GM18951 (cell line): ENCODE results near the gene IZUMO3.
"Not testable (repeated sequence)": the region's sequence is repeated elsewhere in the genome, so short reads cannot be mapped to it uniquely, and the experiment has no call there.

ENCODE experiments used
- POLR2A ChIP-seq: IDR thresholded peaks from 4 replicates; pipeline ENCODE4 v1.6.1; 2011; ENCODE audit warnings: mild to moderate bottlenecking; ENCODE audit not compliant: insufficient read length, insufficient read depth; ENCODE audit errors: extremely low read depth
- in situ Hi-C: fragments of 300-500 bp; cut with MboI; formaldehyde crosslinking; loops from one replicate; pipeline ENCODE4 v1.12.0; 2022; ENCODE audit warnings: low sequenced_read_pairs, mixed read lengths, inconsistent platforms; ENCODE audit not compliant: unreplicated experiment

Gene IZUMO3

GRCh38 chr9:24545847-24546522 is at the start of gene IZUMO3:
TSS of gene IZUMO3 (minus strand) at chr9:24545897. CDS start at chr9:24545649, 248 bp downstream.
- in situ Hi-C loops, result no loop called here
- TF ChIP-seq POLR2A, result no peak

GRCh38 chr9:24594234-24594850 is 48.6 kb upstream of the IZUMO3 start:
- in situ Hi-C loops, result no loop called here
- no peak for TF ChIP-seq POLR2A

- in situ Hi-C loops, result no loop called here
- TF ChIP-seq POLR2A, result no peak
Measured at GRCh38 chr9:24590432-24590831, 44.7 kb upstream of the IZUMO3 start.

GRCh38 chr9:24587883-24588282 is 42.2 kb upstream of the IZUMO3 start:
- TF ChIP-seq POLR2A, result no peak
- in situ Hi-C loops, result no loop called here

- in situ Hi-C loops, result no loop called here
- TF ChIP-seq POLR2A, result no peak
Measured at GRCh38 chr9:24582146-24583126, 36.7 kb upstream of the IZUMO3 start.

- in situ Hi-C loops, result not testable (repeated sequence)
Measured at GRCh38 chr9:24580005-24580404, 34.3 kb upstream of the IZUMO3 start.

DNA sequence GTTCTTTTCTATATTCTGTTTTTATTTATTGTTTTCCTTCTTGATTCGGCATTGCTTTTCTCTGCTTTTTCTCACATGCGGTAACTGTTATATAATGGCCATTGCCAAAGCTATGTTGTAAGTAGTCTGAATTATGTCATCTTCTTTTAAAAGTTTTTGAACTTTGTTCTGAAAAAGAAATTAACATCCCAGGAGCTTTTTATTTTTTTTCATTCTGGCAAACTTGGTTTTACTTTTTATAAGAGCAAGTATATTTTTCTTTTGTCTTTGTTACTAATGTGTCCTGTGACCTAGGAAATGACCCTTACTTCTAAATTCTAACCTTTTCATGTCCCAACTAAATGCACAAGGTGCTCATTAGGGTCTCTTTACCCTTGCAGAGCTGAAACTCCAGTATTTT is 26.7 kb upstream of the IZUMO3 start:
- TF ChIP-seq POLR2A, result no peak
- in situ Hi-C loops, result no loop called here

- in situ Hi-C loops, result no loop called here
Measured at GRCh38 chr9:24561957-24562356, 16.3 kb upstream of the IZUMO3 start.

DNA sequence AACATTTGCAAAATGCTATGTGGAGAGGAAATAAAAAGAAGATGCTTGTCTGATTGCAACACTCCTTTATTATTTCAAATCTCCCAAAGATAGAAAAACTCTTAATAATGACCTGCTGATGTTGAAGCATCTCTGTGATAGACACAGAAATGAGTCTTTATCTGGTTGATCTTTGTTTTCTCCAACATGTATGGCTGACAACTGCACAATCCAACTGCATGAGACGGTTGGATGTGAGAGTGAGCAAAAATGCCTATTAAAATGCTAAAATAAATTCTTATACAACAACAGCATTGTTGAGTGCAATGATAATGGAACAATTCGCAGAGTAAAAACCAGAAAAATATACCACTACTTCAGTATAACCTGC is 7.5 kb upstream of the IZUMO3 start:
- TF ChIP-seq POLR2A, result no peak
- in situ Hi-C loops, result no loop called here

More at GRCh38 chr9:24561957-24562356, 16.3 kb upstream of the IZUMO3 start:
- no peak for TF ChIP-seq POLR2A

DNA sequence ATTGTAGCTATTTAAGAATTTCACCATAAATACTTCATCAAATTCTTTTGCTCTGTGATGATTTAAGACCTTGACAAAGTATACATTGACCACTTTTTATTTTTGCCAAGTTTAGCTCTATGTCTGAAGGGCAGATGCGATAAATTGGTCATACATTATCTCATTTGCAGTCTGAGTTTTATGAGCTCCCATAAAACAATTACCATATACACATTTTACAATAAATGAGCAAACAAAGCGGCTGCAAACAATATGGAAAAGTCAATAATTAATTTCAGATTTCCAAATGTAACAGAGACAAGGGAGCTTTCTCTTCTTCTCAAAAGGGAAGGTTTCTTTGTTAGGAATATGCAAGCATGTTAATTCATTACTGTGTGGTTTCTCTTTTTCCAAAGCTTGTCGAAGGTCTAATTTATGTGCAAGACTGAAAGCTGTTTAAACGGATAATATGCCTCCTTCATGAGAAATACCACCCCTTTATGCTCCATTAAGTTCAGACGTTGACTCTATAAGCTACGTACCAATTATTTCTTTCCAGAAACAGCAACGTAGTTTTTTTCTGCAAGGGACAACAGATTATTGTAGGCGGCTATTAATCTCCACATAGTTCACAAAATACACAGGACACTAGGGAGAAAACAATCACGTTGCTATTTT is 7.0 kb upstream of the IZUMO3 start:
- in situ Hi-C loops, result no loop called here
- TF ChIP-seq POLR2A, result no peak

GRCh38 chr9:24545285-24545684 is 412 bp downstream of the IZUMO3 start:
- in situ Hi-C loops, result no loop called here
- no peak for TF ChIP-seq POLR2A

GRCh38 chr9:24518545-24518944 is 27.2 kb downstream of the IZUMO3 start:
- in situ Hi-C loops, result no loop called here
- no peak for TF ChIP-seq POLR2A

GRCh38 chr9:24516463-24516862 is 29.2 kb downstream of the IZUMO3 start:
- in situ Hi-C loops, result no loop called here
- no peak for TF ChIP-seq POLR2A

GRCh38 chr9:24509850-24510249 is 35.8 kb downstream of the IZUMO3 start:
- TF ChIP-seq POLR2A, result no peak
- in situ Hi-C loops, result no loop called here
